Transverse colon (tissue), 4 donors: ENCODE data around the gene PUSL1.

Source experiments
- CTCF ChIP-seq, 5 experiments: fragments of 200-600 bp in 3 of 5; fragments of 450-650 bp in 2 of 5; sonication (generic) in 3 of 5; IDR thresholded peaks; 1 replicate in 2 of 5; 2 replicates in 3 of 5; pipeline ENCODE4 v1.5.1; 2016 to 2017; ENCODE audit warnings: antibody characterized with exemption in 5 of 5, inconsistent platforms in 3 of 5, mild to moderate bottlenecking in 2 of 5, moderate library complexity in 1 of 5
- EP300 ChIP-seq: sonication (generic); formaldehyde crosslinking; IDR thresholded peaks from one replicate; pipeline ENCODE4 v1.6.1; 2017; ENCODE audit warnings: antibody characterized with exemption, low read depth
- POLR2A ChIP-seq: fragments of 450-650 bp; IDR thresholded peaks from one replicate; pipeline ENCODE4 v1.6.1; 2016; ENCODE audit warnings: antibody characterized with exemption, mild to moderate bottlenecking, moderate library complexity
- POLR2AphosphoS5 ChIP-seq, 3 donors: sonication (generic); formaldehyde crosslinking; IDR thresholded peaks; one replicate each; pipeline ENCODE4 v1.6.1; 2016; ENCODE audit warnings: antibody characterized with exemption in 3 of 3

GRCh38 chr1:1264868-1265272 lies 43.5 kb upstream of the PUSL1 start:
- TF ChIP-seq CTCF (IDR thresholded peaks at IDR 0.05) (peak in 1 of 5 experiments; percentile 6), EP300 (no peak), POLR2A (no peak), POLR2AphosphoS5 (IDR thresholded peaks at IDR 0.05) (no peak)
